Measurements from ENCODE around the gene LRRTM3. TPM values are rescaled to one million over a fixed set of nuclear protein-coding genes. Genes with fewer than 3 reads are reported as not detected.

The LRRTM3 gene
- total RNA-seq, 1 experiment from 2014 or later: not detected

GRCh38 chr10:67110286-67110685 is 184.4 kb downstream of the LRRTM3 start:
- TF ChIP-seq, protein P1, sequence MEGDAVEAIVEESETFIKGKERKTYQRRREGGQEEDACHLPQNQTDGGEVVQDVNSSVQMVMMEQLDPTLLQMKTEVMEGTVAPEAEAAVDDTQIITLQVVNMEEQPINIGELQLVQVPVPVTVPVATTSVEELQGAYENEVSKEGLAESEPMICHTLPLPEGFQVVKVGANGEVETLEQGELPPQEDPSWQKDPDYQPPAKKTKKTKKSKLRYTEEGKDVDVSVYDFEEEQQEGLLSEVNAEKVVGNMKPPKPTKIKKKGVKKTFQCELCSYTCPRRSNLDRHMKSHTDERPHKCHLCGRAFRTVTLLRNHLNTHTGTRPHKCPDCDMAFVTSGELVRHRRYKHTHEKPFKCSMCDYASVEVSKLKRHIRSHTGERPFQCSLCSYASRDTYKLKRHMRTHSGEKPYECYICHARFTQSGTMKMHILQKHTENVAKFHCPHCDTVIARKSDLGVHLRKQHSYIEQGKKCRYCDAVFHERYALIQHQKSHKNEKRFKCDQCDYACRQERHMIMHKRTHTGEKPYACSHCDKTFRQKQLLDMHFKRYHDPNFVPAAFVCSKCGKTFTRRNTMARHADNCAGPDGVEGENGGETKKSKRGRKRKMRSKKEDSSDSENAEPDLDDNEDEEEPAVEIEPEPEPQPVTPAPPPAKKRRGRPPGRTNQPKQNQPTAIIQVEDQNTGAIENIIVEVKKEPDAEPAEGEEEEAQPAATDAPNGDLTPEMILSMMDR (IDR thresholded peaks at IDR 0.05; ENCODE audit: unreplicated experiment): no peak
- no peak for DNase-seq (ENCODE audit: unreplicated experiment)
- ChIA-PET POLR2A (interaction anchor here (1.0 kb wide), 1 partner anchor 9 kb away, joined by 3 read pairs; no protein-coding TSS in a partner anchor), CTCF (interaction anchor here (0.7 kb wide), 1 partner anchor 52 kb away, joined by 4 read pairs; no protein-coding TSS in a partner anchor)
- Mint-ChIP-seq H3K27me3 (ENCODE audit: insufficient read depth, unreplicated experiment) (no peaks in the 10 kb centered on the region), H3K4me3 (ENCODE audit: unreplicated experiment) (no peak overlapping the region), H3K9me3 (ENCODE audit: unreplicated experiment) (no peaks in the 10 kb centered on the region), H3K36me3 (ENCODE audit: insufficient read depth, unreplicated experiment) (no peaks in the 10 kb centered on the region), H3K4me1 (ENCODE audit: insufficient read depth, unreplicated experiment) (no peaks in the 10 kb centered on the region), H3K27ac (ENCODE audit: low read depth, unreplicated experiment) (no peak overlapping the region)
- intact Hi-C loops (cut with micrococcal nuclease): no loop called here
- no TSS peak for BruUV-seq (replicated peaks)

- ChIA-PET POLR2A (interaction anchor here (0.6 kb wide), 1 partner anchor 344 kb away, joined by 3 read pairs; no protein-coding TSS in a partner anchor), CTCF (interaction anchor here (0.6 to 1.6 kb wide), 2 partner anchors 70 to 193 kb away, joined by 4 to 5 read pairs; no protein-coding TSS in a partner anchor)
- H3K4me3 Mint-ChIP-seq (ENCODE audit: unreplicated experiment): no peak overlapping the region
- no peaks in the 10 kb centered on the region for H3K9me3 Mint-ChIP-seq (ENCODE audit: unreplicated experiment)
- intact Hi-C loops (cut with micrococcal nuclease): no loop called here
- no TSS peak for BruUV-seq (replicated peaks)
- DNase-seq (ENCODE audit: unreplicated experiment): no peak
- H3K27me3 Mint-ChIP-seq (ENCODE audit: insufficient read depth, unreplicated experiment): no peaks in the 10 kb centered on the region
- TF ChIP-seq, protein P1 (IDR thresholded peaks at IDR 0.05; ENCODE audit: unreplicated experiment): no peak
- H3K27ac Mint-ChIP-seq (ENCODE audit: low read depth, unreplicated experiment): no peak overlapping the region
- H3K4me1 Mint-ChIP-seq (ENCODE audit: insufficient read depth, unreplicated experiment): no peaks in the 10 kb centered on the region
- no peaks in the 10 kb centered on the region for H3K36me3 Mint-ChIP-seq (ENCODE audit: insufficient read depth, unreplicated experiment)
Observed at GRCh38 chr10:67112765-67113164, 186.9 kb downstream of the LRRTM3 start.

- intact Hi-C loops (cut with micrococcal nuclease): no loop called here
- H3K27me3 Mint-ChIP-seq (ENCODE audit: insufficient read depth, unreplicated experiment): peaks cover 13% of the 10 kb centered on the region
- H3K4me1 Mint-ChIP-seq (ENCODE audit: insufficient read depth, unreplicated experiment): no peaks in the 10 kb centered on the region
- ChIA-PET POLR2A (no interaction called here), CTCF (no interaction called here)
- no TSS peak for BruUV-seq (replicated peaks)
- H3K27ac Mint-ChIP-seq (ENCODE audit: low read depth, unreplicated experiment): no peak overlapping the region
- H3K4me3 Mint-ChIP-seq (ENCODE audit: unreplicated experiment): no peak overlapping the region
- H3K9me3 Mint-ChIP-seq (ENCODE audit: unreplicated experiment): no peaks in the 10 kb centered on the region
- TF ChIP-seq, protein P1 (IDR thresholded peaks at IDR 0.05; ENCODE audit: unreplicated experiment): no peak
- DNase-seq (ENCODE audit: unreplicated experiment): no peak
- no peaks in the 10 kb centered on the region for H3K36me3 Mint-ChIP-seq (ENCODE audit: insufficient read depth, unreplicated experiment)
Observed at GRCh38 chr10:67114945-67115344, 189.1 kb downstream of the LRRTM3 start.

GRCh38 chr10:67115972-67116371 is 190.1 kb downstream of the LRRTM3 start:
- H3K4me1 Mint-ChIP-seq (ENCODE audit: insufficient read depth, unreplicated experiment): no peaks in the 10 kb centered on the region
- no peak overlapping the region for H3K27ac Mint-ChIP-seq (ENCODE audit: low read depth, unreplicated experiment)
- peaks cover 23% of the 10 kb centered on the region for H3K27me3 Mint-ChIP-seq (ENCODE audit: insufficient read depth, unreplicated experiment)
- TF ChIP-seq, protein P1 (IDR thresholded peaks at IDR 0.05; ENCODE audit: unreplicated experiment): no peak
- POLR2A ChIA-PET: interaction anchor here (1.3 kb wide), 1 partner anchor 40 kb away, joined by 4 read pairs; no protein-coding TSS in a partner anchor
- no peaks in the 10 kb centered on the region for H3K36me3 Mint-ChIP-seq (ENCODE audit: insufficient read depth, unreplicated experiment)
- H3K9me3 Mint-ChIP-seq (ENCODE audit: unreplicated experiment): no peaks in the 10 kb centered on the region
- intact Hi-C loops (cut with micrococcal nuclease): no loop called here
- CTCF ChIA-PET: interaction anchor here (0.6 to 1.1 kb wide), 2 partner anchors 190 to 664 kb away, joined by 3 read pairs; no protein-coding TSS in a partner anchor
- no peak overlapping the region for H3K4me3 Mint-ChIP-seq (ENCODE audit: unreplicated experiment)
- DNase-seq (ENCODE audit: unreplicated experiment): peak; percentile 75
- BruUV-seq (replicated peaks): no TSS peak
